GM21360 (cell line): ENCODE data around the gene MLPH.

ENCODE experiments used
- ATAC-seq: cut with Tn5 transposase; IDR thresholded peaks from one replicate; pipeline ENCODE4 v1.9.1; 2021; ENCODE audit warnings: mild to moderate bottlenecking, moderate library complexity; ENCODE audit not compliant: unreplicated experiment

MLPH gene

GRCh38 chr2:237475704-237476141 is 11.3 kb upstream of the MLPH start:
- ATAC-seq, result no peak

- no peak for ATAC-seq
These were observed 9.0 kb upstream of the MLPH start for GRCh38 chr2:237478095-237478494.

GRCh38 chr2:237478979-237479378 is 8.1 kb upstream of the MLPH start:
- no peak for ATAC-seq

GRCh38 chr2:237479747-237480146 is 7.3 kb upstream of the MLPH start:
- no peak for ATAC-seq

- ATAC-seq, result no peak
These were observed 6.5 kb upstream of the MLPH start for GRCh38 chr2:237480556-237480955.

- ATAC-seq, result no peak
These were observed 6.0 kb upstream of the MLPH start for GRCh38 chr2:237480988-237481525.

- ATAC-seq, result no peak
These were observed 4.6 kb upstream of the MLPH start for GRCh38 chr2:237482485-237482884.

- ATAC-seq, result no peak
These were observed 3.9 kb upstream of the MLPH start for GRCh38 chr2:237483018-237483731.

GRCh38 chr2:237485304-237485703 is 1.7 kb upstream of the MLPH start:
- no peak for ATAC-seq

GRCh38 chr2:237485844-237486243 is 1.2 kb upstream of the MLPH start:
- ATAC-seq, result no peak

- no peak for ATAC-seq
These were observed 675 bp upstream of the MLPH start for GRCh38 chr2:237486334-237486818.

GRCh38 chr2:237487496-237487895 is 445 bp downstream of the MLPH start:
- ATAC-seq, result no peak

GRCh38 chr2:237488295-237488694 is 1.2 kb downstream of the MLPH start:
- no peak for ATAC-seq

- ATAC-seq, result no peak
These were observed 2.1 kb downstream of the MLPH start for GRCh38 chr2:237488901-237489860.

GRCh38 chr2:237490009-237490711 is 3.1 kb downstream of the MLPH start:
- no peak for ATAC-seq

GRCh38 chr2:237490795-237491194 is 3.7 kb downstream of the MLPH start:
- ATAC-seq, result no peak

- ATAC-seq, result no peak
These were observed 4.6 kb downstream of the MLPH start for GRCh38 chr2:237491515-237492118.

- ATAC-seq, result no peak
These were observed 5.3 kb downstream of the MLPH start for GRCh38 chr2:237492137-237492890.

GRCh38 chr2:237494066-237494465 is 7.0 kb downstream of the MLPH start:
- ATAC-seq, result no peak
